ENCODE results near the gene TPST2. TPM values are rescaled to one million over a fixed set of nuclear protein-coding genes. Genes with fewer than 3 reads are reported as not detected.

Gene TPST2
- total RNA-seq, 4 donors from 2014 or later = 27.2 to 40.6 (median 32.5) TPM

- H3K27me3 ChIP-seq = no peaks in the 10 kb centered on the region
- H3K27ac ChIP-seq = no peak overlapping the region
- H3K9me3 ChIP-seq = no peaks in the 10 kb centered on the region
- TF ChIP-seq POLR2A (IDR thresholded peaks at IDR 0.05) (no peak), CTCF (IDR thresholded peaks at IDR 0.05) (no peak)
- no peak for DNase-seq
- H3K4me1 ChIP-seq = peaks cover 10 to 70% (median 22%) of the 10 kb centered on the region in 3 donors
- H3K36me3 ChIP-seq = no peaks in the 10 kb centered on the region
- H3K4me3 ChIP-seq = no peak overlapping the region
- 46 to 47% methylated on average over 6 to 10 of the region's 10 CpGs for WGBS, 2 donors
- intact Hi-C loops (cut with DNase I) = no loop called here
Observed at GRCh38 chr22:26570115-26570514, 19.8 kb downstream of the TPST2 start.

GRCh38 chr22:26568207-26568706 is 21.7 kb downstream of the TPST2 start:
- peak overlapping the region; percentile 73 to 82 (median 76) for H3K27ac ChIP-seq
- intact Hi-C loops (cut with DNase I) = no loop called here

GRCh38 chr22:26567610-26568009 is 22.3 kb downstream of the TPST2 start:
- peaks cover 10 to 76% (median 36%) of the 10 kb centered on the region in 3 donors for H3K4me1 ChIP-seq
- peak overlapping the region; percentile 53 to 82 (median 76) for H3K27ac ChIP-seq
- 30 to 39% methylated on average over 2 of the region's 2 CpGs for WGBS, 2 donors
- no peak for TF ChIP-seq CTCF (IDR thresholded peaks at IDR 0.05)
- TF ChIP-seq POLR2A (IDR thresholded peaks at IDR 0.05) = no peak
- H3K9me3 ChIP-seq = no peaks in the 10 kb centered on the region
- intact Hi-C loops (cut with DNase I) = no loop called here
- H3K36me3 ChIP-seq = no peaks in the 10 kb centered on the region
- no peaks in the 10 kb centered on the region for H3K27me3 ChIP-seq
- DNase-seq = no peak
- H3K4me3 ChIP-seq = no peak overlapping the region

More at GRCh38 chr22:26568207-26568706, 21.7 kb downstream of the TPST2 start:
- no peaks in the 10 kb centered on the region for H3K27me3 ChIP-seq
- H3K9me3 ChIP-seq = no peaks in the 10 kb centered on the region
- no peaks in the 10 kb centered on the region for H3K36me3 ChIP-seq
- peaks cover 10 to 75% (median 36%) of the 10 kb centered on the region in 3 donors for H3K4me1 ChIP-seq
- no peak for DNase-seq
- H3K4me3 ChIP-seq = peak overlapping the region in 2 of 4 donors; percentile 4 to 14
- no peak for TF ChIP-seq CTCF (IDR thresholded peaks at IDR 0.05)
- TF ChIP-seq POLR2A (IDR thresholded peaks at IDR 0.05) = no peak
- 38 to 41% methylated on average over 11 of the region's 11 CpGs for whole genome bisulfite sequencing, 2 donors

- H3K4me1 ChIP-seq = peaks cover 10 to 82% (median 37%) of the 10 kb centered on the region in 3 donors
Observed at GRCh38 chr22:26566994-26567393, 22.9 kb downstream of the TPST2 start.

More at GRCh38 chr22:26566994-26567393, 22.9 kb downstream of the TPST2 start:
- Histone ChIP-seq H3K4me3 (no peak overlapping the region), H3K27ac (peak overlapping the region in 3 of 4 donors; percentile 76 to 82 (median 77)), H3K9me3 (no peaks in the 10 kb centered on the region), H3K27me3 (no peaks in the 10 kb centered on the region), H3K36me3 (no peaks in the 10 kb centered on the region)
- TF ChIP-seq POLR2A (IDR thresholded peaks at IDR 0.05) = no peak
- TF ChIP-seq CTCF (IDR thresholded peaks at IDR 0.05) = no peak
- intact Hi-C loops (cut with DNase I) = no loop called here
- DNase-seq = no peak
- WGBS, 2 donors = 90% methylated on average over 2 of the region's 3 CpGs; no CpG with 5 or more reads in 1 of the 2 donors

All from esophagus squamous epithelium (tissue), 5 donors.